Endothelial cell of umbilical vein (primary cell): ENCODE data around the gene CHRM4. TPM values are rescaled to one million over a fixed set of nuclear protein-coding genes. Genes with fewer than 3 reads are reported as not detected.

Source experiments
- BruUV-seq: library from RNA; stranded (reverse); fragments of 400-500 nt; replicated peaks from 2 replicates; lab custom pipeline; 2021; lab: Mats Ljungman, UMichigan
- CTCF ChIA-PET: fragments of 300-600, 350-600 bp; sonication (Branson Sonifier 250); formaldehyde crosslinking; loops from one replicate; lab custom pipeline; 2021; ENCODE audit warnings: antibody characterized with exemption, inconsistent platforms; lab: Charles Lee
- POLR2A ChIA-PET: fragments of 300-600, 350-600 bp; sonication (Branson Sonifier 250); formaldehyde crosslinking; loops from one replicate; lab custom pipeline; 2021; ENCODE audit warnings: antibody characterized with exemption, inconsistent platforms; lab: Charles Lee
- DNase-seq: peaks from one replicate; pipeline ENCODE4 v3.0.0-alpha.2; 2011; ENCODE audit warnings: low read depth, low spot score
- FAIRE-seq: peaks from 2 replicates; lab custom pipeline; 2011; peaks lifted over from hg19 to GRCh38; lab: Jason Lieb, UNC
- H2AFZ ChIP-seq: 2 replicates; pipeline ENCODE4 v1.6.0; 2012; ENCODE audit warnings: low read depth, low read length, control low read depth, inconsistent platforms
- H3K27ac ChIP-seq: 2 replicates; pipeline ENCODE4 v1.5.1; 2011; ENCODE audit warnings: low read depth, mild to moderate bottlenecking, control low read depth, low read length, moderate library complexity; ENCODE audit not compliant: insufficient read depth
- H3K27me3 ChIP-seq, 2 experiments: 2 replicates each; pipeline versions ENCODE4 v1.6.0 to v1.6.1; 2011; ENCODE audit warnings: low read length in 2 of 2, mixed read lengths in 1 of 2; ENCODE audit not compliant: control insufficient read depth in 2 of 2, insufficient read depth in 2 of 2
- H3K36me3 ChIP-seq, 2 experiments: 2 replicates in 1 of 2; 3 replicates in 1 of 2; pipeline ENCODE4 v1.5.1; 2011; ENCODE audit warnings: low read length in 2 of 2, mild to moderate bottlenecking in 1 of 2, moderate library complexity in 1 of 2; ENCODE audit not compliant: control insufficient read depth in 2 of 2, insufficient read depth in 2 of 2; ENCODE audit errors: extremely low read depth in 1 of 2
- H3K4me1 ChIP-seq: 3 replicates; pipeline ENCODE4 v1.5.1; 2011; ENCODE audit warnings: mild to moderate bottlenecking, low read length; ENCODE audit not compliant: control insufficient read depth, insufficient read depth; ENCODE audit errors: extremely low read depth
- H3K4me2 ChIP-seq: 2 replicates; pipeline ENCODE4 v1.6.1; 2011; ENCODE audit warnings: low read length, control low read depth, mixed read lengths; ENCODE audit not compliant: insufficient read depth
- H3K4me3 ChIP-seq, 3 experiments: fragments of 200-600 bp in 1 of 3; sonication (generic), shearing (Covaris generic) in 1 of 3; replicated peaks in 1 of 3; 2 replicates each; pipeline ENCODE4 v1.5.1; 2011 to 2016; ENCODE audit warnings: control low read depth in 3 of 3, low read length in 3 of 3, mild to moderate bottlenecking in 2 of 3, inconsistent platforms in 1 of 3, low read depth in 1 of 3, moderate library complexity in 1 of 3; ENCODE audit not compliant: insufficient read depth in 1 of 3
- H3K79me2 ChIP-seq: 2 replicates; pipeline ENCODE4 v1.6.0; 2012; ENCODE audit warnings: low read length, inconsistent platforms; ENCODE audit not compliant: control insufficient read depth, insufficient read depth
- H3K9ac ChIP-seq: replicated peaks from 2 replicates; pipeline ENCODE3; 2011; ENCODE audit warnings: low read length, control low read depth; ENCODE audit not compliant: insufficient read depth; ENCODE audit errors: extremely low read depth
- H3K9me1 ChIP-seq: replicated peaks from 3 replicates; pipeline ENCODE4 v1.6.0; 2011; ENCODE audit warnings: mild to moderate bottlenecking, low read length; ENCODE audit not compliant: control insufficient read depth, insufficient read depth; ENCODE audit errors: extremely low read depth
- H3K9me3 ChIP-seq: replicated peaks from 2 replicates; pipeline ENCODE4 v1.5.1; 2012; ENCODE audit warnings: low read length, inconsistent platforms; ENCODE audit not compliant: control insufficient read depth, insufficient read depth
- H4K20me1 ChIP-seq: replicated peaks from 2 replicates; pipeline ENCODE3; 2011; ENCODE audit warnings: mild to moderate bottlenecking, low read length; ENCODE audit not compliant: control insufficient read depth, insufficient read depth; ENCODE audit errors: extremely low read depth
- EZH2 ChIP-seq: IDR thresholded peaks from 2 replicates; pipeline ENCODE4 v1.6.1; 2012; ENCODE audit warnings: borderline replicate concordance, low read depth, mild to moderate bottlenecking, moderate library complexity, low read length, inconsistent platforms; ENCODE audit not compliant: severe bottlenecking
- FOS ChIP-seq: IDR thresholded peaks from 2 replicates; pipeline ENCODE4 v1.6.1; 2011; ENCODE audit warnings: mild to moderate bottlenecking, low read length, moderate library complexity, borderline replicate concordance; ENCODE audit not compliant: insufficient read depth
- GATA2 ChIP-seq: IDR thresholded peaks from 2 replicates; pipeline ENCODE4 v1.7.0; 2011; ENCODE audit warnings: low read depth, mild to moderate bottlenecking, moderate library complexity, mixed read lengths, low read length; ENCODE audit not compliant: insufficient read length, insufficient read depth
- JUN ChIP-seq: IDR thresholded peaks from 2 replicates; pipeline ENCODE4 v1.6.1; 2011; ENCODE audit warnings: borderline replicate concordance, low read depth; ENCODE audit not compliant: insufficient read length, insufficient read depth
- MAX ChIP-seq: IDR thresholded peaks from 2 replicates; pipeline ENCODE4 v1.6.1; 2011; ENCODE audit not compliant: insufficient read depth, insufficient read length
- MYC ChIP-seq: IDR thresholded peaks from one replicate; pipeline ENCODE4 v1.6.1; 2011; ENCODE audit warnings: mild to moderate bottlenecking, low read depth, low read length
- POLR2A ChIP-seq: IDR thresholded peaks from 2 replicates; pipeline ENCODE4 v1.6.1; 2012; ENCODE audit warnings: low read depth, mild to moderate bottlenecking, control low read depth, low read length
- POLR2AphosphoS5 ChIP-seq: IDR thresholded peaks from 2 replicates; pipeline ENCODE4 v1.6.1; 2012; ENCODE audit warnings: low read depth, mild to moderate bottlenecking, control low read depth, low read length, moderate library complexity; ENCODE audit not compliant: insufficient read depth
- dilution Hi-C: fragments of 300-500 bp; cut with MboI; formaldehyde crosslinking; loops from one replicate; pipeline ENCODE4 v1.15.0; 2019; ENCODE audit warnings: low sequenced_read_pairs; ENCODE audit not compliant: extremely low pct_ligation_motif_present
- intact Hi-C: fragments of 100-400 bp; cut with micrococcal nuclease; formaldehyde crosslinking; loops from one replicate; pipeline ENCODE4 v1.10.0; 2022
- polyA plus RNA-seq, 4 experiments: library from polyadenylated mRNA; depleted of rRNA in 3 of 4; stranded (reverse) in 3 of 4; unstranded in 1 of 4; fragments of >200 nt; gene quantifications; 2 replicates each; pipeline versions ENCODE4 v1.2.1 to v1.2.3, GENCODE V29; 2011 to 2012; ENCODE audit warnings: missing spikeins in 1 of 4
- total RNA-seq: library from RNA; stranded (reverse); gene quantifications from 2 replicates; pipeline ENCODE4 v1.2.3, GENCODE V29; 2021
- TF ChIP-seq, protein P1 (sequence below), 2 donors: IDR thresholded peaks; 1 replicate in 1 of 2; 2 replicates in 1 of 2; pipeline ENCODE4 v1.5.1; 2011; ENCODE audit warnings: low read length in 2 of 2, mild to moderate bottlenecking in 2 of 2, moderate library complexity in 2 of 2, control low read depth in 1 of 2, inconsistent platforms in 1 of 2, low read depth in 1 of 2; ENCODE audit not compliant: insufficient read depth in 1 of 2; ENCODE audit errors: extremely low read depth in 1 of 2

Gene CHRM4
- total and polyA plus RNA-seq, 2 donors (not counting 3 experiments of a cell fraction or from before 2014, with no cell fraction given) = 0.04 to 0.22 TPM

DNA sequence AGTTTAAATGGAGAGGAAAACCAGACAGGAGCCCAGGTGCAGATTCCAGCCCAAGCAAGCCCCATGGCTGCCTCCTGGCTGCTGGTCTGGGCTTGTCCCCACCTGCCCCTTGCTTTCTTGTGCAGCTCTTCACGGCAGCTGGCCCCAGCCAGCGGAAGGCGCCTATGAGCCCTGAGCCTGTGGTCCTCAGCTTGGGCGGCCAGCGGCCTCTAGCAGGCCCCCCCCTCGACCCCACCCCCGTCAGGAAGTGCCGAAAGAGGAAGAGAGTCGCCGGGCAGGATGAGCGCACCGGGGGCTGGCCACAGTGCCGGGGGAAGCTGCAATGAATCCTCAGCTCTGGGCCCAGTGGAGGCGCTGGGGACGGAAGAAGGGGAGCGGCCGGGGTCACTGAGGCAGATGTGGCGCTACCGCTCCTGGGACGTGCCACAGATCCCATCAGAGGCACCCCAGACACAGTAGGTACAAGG lies 46.4 kb downstream of the CHRM4 start:
- H3K4me2 ChIP-seq = peak overlapping the region; percentile 81
- peak; percentile 88 for FAIRE-seq
- BruUV-seq = no TSS peak

GRCh38 chr11:46343520-46343919 lies 48.1 kb downstream of the CHRM4 start:
- Histone ChIP-seq H3K9me1 (no peaks in the 10 kb centered on the region), H3K4me3 (no peak overlapping the region), H3K9ac (no peak overlapping the region), H3K4me1 (peaks cover 43% of the 10 kb centered on the region), H3K27ac (no peak overlapping the region), H3K36me3 (no peaks in the 10 kb centered on the region), H3K4me2 (no peak overlapping the region), H2AFZ (no peak overlapping the region), H4K20me1 (no peaks in the 10 kb centered on the region), H3K27me3 (no peaks in the 10 kb centered on the region), H3K79me2 (peaks cover 9% of the 10 kb centered on the region), H3K9me3 (no peaks in the 10 kb centered on the region)
- CTCF ChIA-PET = interaction anchor here (1.0 to 2.8 kb wide), 5 partner anchors 9 to 105 kb away, joined by 3 to 19 read pairs (median 7); no protein-coding TSS in a partner anchor
- intact Hi-C loops = no loop called here
- TF ChIP-seq FOS (no peak), POLR2AphosphoS5 (no peak), POLR2A (no peak), EZH2 (no peak), MAX (no peak), GATA2 (no peak), MYC (no peak)
- POLR2A ChIA-PET = no interaction called here
- DNase-seq (no peak), FAIRE-seq (no peak)
- dilution Hi-C loops = no loop called here
- no TSS peak for BruUV-seq

More for the DNA sequence above, 46.4 kb downstream of the CHRM4 start:
- H3K9ac ChIP-seq = peak overlapping the region; percentile 53
- H3K27me3 ChIP-seq = no peaks in the 10 kb centered on the region
- H3K79me2 ChIP-seq = peaks cover 24% of the 10 kb centered on the region
- peak; percentile 54 for DNase-seq
- no peaks in the 10 kb centered on the region for H4K20me1 ChIP-seq
- ChIA-PET POLR2A (no interaction called here), CTCF (interaction anchor here (0.6 to 2.8 kb wide), 12 partner anchors 12 to 106 kb away, joined by 3 to 19 read pairs (median 4); partner anchors contain the start of gene CREB3L1)
- H3K27ac ChIP-seq = peak overlapping the region; percentile 40
- H3K4me3 ChIP-seq = peak overlapping the region; percentile 9 to 61 (median 38)
- H3K4me1 ChIP-seq = peaks cover 46% of the 10 kb centered on the region
- intact Hi-C loops = loop anchor here (1.0 kb wide), 2 partner anchors 30 to 48 kb away; no protein-coding TSS in a partner anchor
- H2AFZ ChIP-seq = peak overlapping the region; percentile 45
- H3K9me1 ChIP-seq = no peaks in the 10 kb centered on the region
- dilution Hi-C loops = no loop called here
- H3K9me3 ChIP-seq = no peaks in the 10 kb centered on the region
- H3K36me3 ChIP-seq = no peaks in the 10 kb centered on the region
- TF ChIP-seq POLR2AphosphoS5 = peak; percentile 56
- TF ChIP-seq JUN = no peak
- peak; percentile 72 for TF ChIP-seq POLR2A
- TF ChIP-seq, protein P1, sequence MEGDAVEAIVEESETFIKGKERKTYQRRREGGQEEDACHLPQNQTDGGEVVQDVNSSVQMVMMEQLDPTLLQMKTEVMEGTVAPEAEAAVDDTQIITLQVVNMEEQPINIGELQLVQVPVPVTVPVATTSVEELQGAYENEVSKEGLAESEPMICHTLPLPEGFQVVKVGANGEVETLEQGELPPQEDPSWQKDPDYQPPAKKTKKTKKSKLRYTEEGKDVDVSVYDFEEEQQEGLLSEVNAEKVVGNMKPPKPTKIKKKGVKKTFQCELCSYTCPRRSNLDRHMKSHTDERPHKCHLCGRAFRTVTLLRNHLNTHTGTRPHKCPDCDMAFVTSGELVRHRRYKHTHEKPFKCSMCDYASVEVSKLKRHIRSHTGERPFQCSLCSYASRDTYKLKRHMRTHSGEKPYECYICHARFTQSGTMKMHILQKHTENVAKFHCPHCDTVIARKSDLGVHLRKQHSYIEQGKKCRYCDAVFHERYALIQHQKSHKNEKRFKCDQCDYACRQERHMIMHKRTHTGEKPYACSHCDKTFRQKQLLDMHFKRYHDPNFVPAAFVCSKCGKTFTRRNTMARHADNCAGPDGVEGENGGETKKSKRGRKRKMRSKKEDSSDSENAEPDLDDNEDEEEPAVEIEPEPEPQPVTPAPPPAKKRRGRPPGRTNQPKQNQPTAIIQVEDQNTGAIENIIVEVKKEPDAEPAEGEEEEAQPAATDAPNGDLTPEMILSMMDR (IDR thresholded peaks at IDR 0.05; ENCODE audit: extremely low read depth in 1 of 2, insufficient read depth in 1 of 2, low read depth in 1 of 2, low read length in 2 of 2) = no peak
